OCI-LY7 (cell line): ENCODE results near the gene B3GNT5. TPM values are rescaled to one million over a fixed set of nuclear protein-coding genes. Genes with fewer than 3 reads are reported as not detected.

Experiments used
- BruUV-seq: library from RNA; stranded (reverse); fragments of 400-500 nt; replicated peaks from 2 replicates; lab custom pipeline; 2021; lab: Mats Ljungman, UMichigan
- CTCF ChIA-PET: fragments of 300-600 bp; sonication (Branson Sonifier 250); formaldehyde crosslinking; loops from one replicate; lab custom pipeline; 2022; ENCODE audit warnings: antibody characterized with exemption; ENCODE audit not compliant: unreplicated experiment; lab: Charles Lee
- POLR2A ChIA-PET: fragments of 300-600 bp; sonication (Branson Sonifier 250); formaldehyde crosslinking; loops from one replicate; lab custom pipeline; 2022; ENCODE audit warnings: antibody characterized with exemption; lab: Charles Lee
- DNase-seq: peaks from one replicate; pipeline ENCODE4 v3.0.0-alpha.2; 2015; ENCODE audit warnings: low spot score
- H2AFZ ChIP-seq: fragments of 200-600 bp; sonication (generic), shearing (Covaris generic); 2 replicates; pipeline ENCODE4 v1.6.1; 2014; ENCODE audit warnings: mild to moderate bottlenecking, antibody characterized with exemption, low read length, moderate library complexity
- H3K27ac ChIP-seq: fragments of 200-600 bp; sonication (generic); 2 replicates; pipeline ENCODE4 v1.5.1; 2014; ENCODE audit warnings: mixed run types, low read depth, mild to moderate bottlenecking, moderate library complexity, low read length, inconsistent platforms; ENCODE audit not compliant: poor library complexity, severe bottlenecking
- H3K36me3 ChIP-seq: fragments of 200-600 bp; sonication (generic); 2 replicates; pipeline ENCODE4 v1.6.1; 2014; ENCODE audit warnings: mild to moderate bottlenecking, antibody characterized with exemption, low read length, moderate library complexity, mixed read lengths; ENCODE audit not compliant: insufficient read depth
- H3K4me1 ChIP-seq: fragments of 200-600 bp; sonication (generic); 2 replicates; pipeline ENCODE4 v1.5.1; 2014; ENCODE audit warnings: mild to moderate bottlenecking, low read length; ENCODE audit not compliant: insufficient read depth, poor library complexity, severe bottlenecking
- H3K4me2 ChIP-seq: fragments of 200-600 bp; sonication (generic); 2 replicates; pipeline ENCODE4 v1.6.1; 2014; ENCODE audit warnings: mild to moderate bottlenecking, low read length
- H3K4me3 ChIP-seq: fragments of 200-600 bp; sonication (generic); 2 replicates; pipeline ENCODE4 v1.5.1; 2014; ENCODE audit warnings: mild to moderate bottlenecking, low read depth, low read length; ENCODE audit not compliant: poor library complexity, severe bottlenecking
- H3K79me2 ChIP-seq: fragments of 200-600 bp; sonication (generic); 2 replicates; pipeline ENCODE4 v1.6.1; 2016; ENCODE audit warnings: low read depth, mild to moderate bottlenecking, low read length, moderate library complexity, mixed read lengths; ENCODE audit not compliant: insufficient read depth
- H3K9me2 ChIP-seq: fragments of 200-600 bp; sonication (generic); 2 replicates; pipeline ENCODE4 v1.6.1; 2016; ENCODE audit warnings: mild to moderate bottlenecking, low read length, mixed read lengths; ENCODE audit not compliant: insufficient read depth
- H3K9me3 ChIP-seq: fragments of 200-600 bp; sonication (generic); 2 replicates; pipeline ENCODE4 v1.6.1; 2014; ENCODE audit warnings: mild to moderate bottlenecking, mixed run types, low read length, mixed read lengths
- H4K20me1 ChIP-seq: fragments of 200-600 bp; sonication (generic); 2 replicates; pipeline ENCODE4 v1.6.1; 2014; ENCODE audit warnings: mild to moderate bottlenecking, antibody characterized with exemption, low read length, moderate library complexity, mixed read lengths; ENCODE audit not compliant: insufficient read depth
- EZH2phosphoT487 ChIP-seq: fragments of 200-600 bp; sonication (generic); IDR thresholded peaks from 2 replicates; pipeline ENCODE4 v1.6.1; 2018; ENCODE audit warnings: low read depth, borderline replicate concordance, mild to moderate bottlenecking, mixed run types, antibody characterized with exemption, low read length, moderate library complexity, mixed read lengths
- intact Hi-C: fragments of 100-400 bp; cut with micrococcal nuclease; formaldehyde crosslinking; loops from one replicate; pipeline ENCODE4 v1.10.0; 2022; ENCODE audit not compliant: unreplicated experiment
- total RNA-seq, 2 experiments: library from RNA; depleted of rRNA in 1 of 2; stranded (reverse); fragments of >200 nt in 1 of 2; shearing (Covaris generic) in 1 of 2; gene quantifications; 2 replicates each; pipeline ENCODE4 v1.2.3, GENCODE V29; 2014 to 2022
- TF ChIP-seq, protein P1 (sequence below): fragments of 200-600 bp; sonication (generic); conservative IDR thresholded peaks from 2 replicates; pipeline ENCODE4 v1.5.1; 2014; ENCODE audit warnings: mild to moderate bottlenecking, antibody characterized with exemption, low read length, moderate library complexity, mixed read lengths

Gene B3GNT5
- total RNA-seq, 2 experiments from 2014 or later, result 0.11 TPM; not detected in 1

DNA sequence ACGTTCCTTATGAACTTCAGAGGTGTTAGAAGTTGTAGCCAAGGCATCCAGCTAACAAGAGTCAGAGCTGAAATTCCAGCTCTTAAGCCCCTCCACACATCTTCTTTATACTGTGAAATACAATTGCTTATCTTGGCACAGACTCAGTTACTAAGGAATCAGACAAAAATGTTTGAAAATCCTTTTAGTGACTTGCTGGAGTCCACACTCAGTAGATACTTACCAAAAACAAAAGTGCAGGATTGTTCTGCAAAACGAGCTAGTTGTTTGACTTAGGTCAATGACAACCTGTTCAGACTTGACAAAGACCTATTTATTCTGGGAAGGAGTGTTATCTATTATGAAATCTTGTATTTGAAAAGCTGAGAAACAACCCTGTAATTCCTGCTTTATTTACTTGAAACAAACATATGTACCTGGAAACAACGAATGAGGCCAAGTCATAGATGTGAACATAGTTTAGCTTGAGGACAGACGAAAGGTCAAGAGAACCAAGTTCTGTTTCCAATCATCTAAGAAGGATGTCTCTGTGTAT lies 38.5 kb downstream of the B3GNT5 start:
- Histone ChIP-seq H3K27ac (no peak overlapping the region), H2AFZ (no peak overlapping the region), H3K4me2 (no peak overlapping the region), H3K4me3 (no peak overlapping the region), H3K79me2 (no peaks in the 10 kb centered on the region), H3K9me3 (no peaks in the 10 kb centered on the region), H3K9me2 (no peaks in the 10 kb centered on the region), H3K4me1 (no peaks in the 10 kb centered on the region), H3K36me3 (no peaks in the 10 kb centered on the region), H4K20me1 (no peaks in the 10 kb centered on the region)
- no peak for TF ChIP-seq EZH2phosphoT487
- TF ChIP-seq, protein P1, sequence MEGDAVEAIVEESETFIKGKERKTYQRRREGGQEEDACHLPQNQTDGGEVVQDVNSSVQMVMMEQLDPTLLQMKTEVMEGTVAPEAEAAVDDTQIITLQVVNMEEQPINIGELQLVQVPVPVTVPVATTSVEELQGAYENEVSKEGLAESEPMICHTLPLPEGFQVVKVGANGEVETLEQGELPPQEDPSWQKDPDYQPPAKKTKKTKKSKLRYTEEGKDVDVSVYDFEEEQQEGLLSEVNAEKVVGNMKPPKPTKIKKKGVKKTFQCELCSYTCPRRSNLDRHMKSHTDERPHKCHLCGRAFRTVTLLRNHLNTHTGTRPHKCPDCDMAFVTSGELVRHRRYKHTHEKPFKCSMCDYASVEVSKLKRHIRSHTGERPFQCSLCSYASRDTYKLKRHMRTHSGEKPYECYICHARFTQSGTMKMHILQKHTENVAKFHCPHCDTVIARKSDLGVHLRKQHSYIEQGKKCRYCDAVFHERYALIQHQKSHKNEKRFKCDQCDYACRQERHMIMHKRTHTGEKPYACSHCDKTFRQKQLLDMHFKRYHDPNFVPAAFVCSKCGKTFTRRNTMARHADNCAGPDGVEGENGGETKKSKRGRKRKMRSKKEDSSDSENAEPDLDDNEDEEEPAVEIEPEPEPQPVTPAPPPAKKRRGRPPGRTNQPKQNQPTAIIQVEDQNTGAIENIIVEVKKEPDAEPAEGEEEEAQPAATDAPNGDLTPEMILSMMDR, result no peak
- no TSS peak for BruUV-seq
- intact Hi-C loops, result no loop called here
- POLR2A ChIA-PET, result interaction anchor here (0.6 to 1.2 kb wide), 3 partner anchors 9 to 36 kb away, joined by 3 to 4 read pairs (median 3); no protein-coding TSS in a partner anchor
- DNase-seq, result no peak
- CTCF ChIA-PET, result no interaction called here

DNA sequence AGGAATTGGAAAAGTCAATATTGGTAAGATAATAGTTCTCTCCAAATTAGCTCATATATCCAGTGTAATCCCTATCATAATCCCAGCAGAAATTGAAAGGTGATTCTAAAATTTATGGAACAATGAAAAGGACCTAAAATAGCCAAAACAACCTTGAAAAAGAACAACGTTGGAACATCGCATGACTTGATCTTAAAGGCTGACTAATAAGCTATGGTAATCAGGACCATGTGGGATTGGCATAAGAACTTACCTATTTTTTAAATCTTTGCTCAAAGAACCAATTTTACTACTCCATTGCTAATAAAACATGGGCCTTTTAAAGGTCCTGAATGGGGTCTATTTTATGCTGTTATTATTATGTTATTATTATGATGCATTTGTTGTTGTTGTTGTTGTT lies 40.9 kb downstream of the B3GNT5 start:
- H2AFZ ChIP-seq, result no peak overlapping the region
- H3K36me3 ChIP-seq, result no peaks in the 10 kb centered on the region
- intact Hi-C loops, result no loop called here
- H4K20me1 ChIP-seq, result no peaks in the 10 kb centered on the region
- no peaks in the 10 kb centered on the region for H3K4me1 ChIP-seq
- no peaks in the 10 kb centered on the region for H3K9me3 ChIP-seq
- H3K4me2 ChIP-seq, result no peak overlapping the region
- ChIA-PET POLR2A (interaction anchor here (0.6 to 0.9 kb wide), 2 partner anchors 10 to 436 kb away, joined by 3 to 4 read pairs; no protein-coding TSS in a partner anchor), CTCF (no interaction called here)
- H3K9me2 ChIP-seq, result no peaks in the 10 kb centered on the region
- DNase-seq, result no peak
- no peak overlapping the region for H3K4me3 ChIP-seq
- H3K79me2 ChIP-seq, result no peaks in the 10 kb centered on the region
- no peak for TF ChIP-seq EZH2phosphoT487
- TF ChIP-seq, protein P1, result no peak
- BruUV-seq, result no TSS peak
- H3K27ac ChIP-seq, result no peak overlapping the region

DNA sequence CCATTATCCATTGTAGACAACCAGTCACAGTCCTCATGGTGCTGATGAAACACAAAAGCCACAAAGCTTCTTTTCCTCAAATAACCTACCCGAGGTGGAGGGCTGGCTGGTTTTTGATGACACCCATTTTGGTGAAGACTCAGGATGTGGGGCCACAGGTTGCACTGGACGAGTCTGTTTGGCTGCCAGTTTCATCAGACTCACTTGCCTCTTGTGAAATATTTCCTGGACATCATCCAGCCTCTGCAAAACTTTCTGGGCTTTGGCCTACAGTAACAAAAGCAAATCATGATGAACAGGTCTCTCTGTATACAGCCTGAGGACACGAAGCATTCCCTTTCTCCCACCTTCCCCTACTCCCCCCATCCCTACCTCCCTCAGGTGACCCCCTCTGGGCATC lies 42.2 kb downstream of the B3GNT5 start:
- H3K4me3 ChIP-seq, result no peak overlapping the region
- no peaks in the 10 kb centered on the region for H3K36me3 ChIP-seq
- intact Hi-C loops, result no loop called here
- no peak for DNase-seq
- H3K27ac ChIP-seq, result no peak overlapping the region
- CTCF ChIA-PET, result no interaction called here
- H3K4me2 ChIP-seq, result no peak overlapping the region
- no peak overlapping the region for H2AFZ ChIP-seq
- no peak for TF ChIP-seq EZH2phosphoT487
- TF ChIP-seq, protein P1, result no peak
- no peaks in the 10 kb centered on the region for H3K9me2 ChIP-seq
- H3K4me1 ChIP-seq, result no peaks in the 10 kb centered on the region
- H3K79me2 ChIP-seq, result no peaks in the 10 kb centered on the region
- POLR2A ChIA-PET, result interaction anchor here (0.6 kb wide), 1 partner anchor 95 kb away, joined by 3 read pairs; no protein-coding TSS in a partner anchor
- BruUV-seq, result no TSS peak
- no peaks in the 10 kb centered on the region for H4K20me1 ChIP-seq
- no peaks in the 10 kb centered on the region for H3K9me3 ChIP-seq
